HG03354 (cell line): ENCODE results near the gene ARHGAP5.

Experiments used
- ATAC-seq: cut with Tn5 transposase; IDR thresholded peaks from one replicate; pipeline ENCODE4 v1.9.1; 2021; ENCODE audit warnings: mild to moderate bottlenecking; ENCODE audit not compliant: unreplicated experiment, poor library complexity, severe bottlenecking

ARHGAP5 gene

GRCh38 chr14:32166924-32167323 lies 89.8 kb downstream of the ARHGAP5 start:
- ATAC-seq: no peak

- no peak for ATAC-seq
Measured at GRCh38 chr14:32167907-32168306, 90.8 kb downstream of the ARHGAP5 start.

DNA sequence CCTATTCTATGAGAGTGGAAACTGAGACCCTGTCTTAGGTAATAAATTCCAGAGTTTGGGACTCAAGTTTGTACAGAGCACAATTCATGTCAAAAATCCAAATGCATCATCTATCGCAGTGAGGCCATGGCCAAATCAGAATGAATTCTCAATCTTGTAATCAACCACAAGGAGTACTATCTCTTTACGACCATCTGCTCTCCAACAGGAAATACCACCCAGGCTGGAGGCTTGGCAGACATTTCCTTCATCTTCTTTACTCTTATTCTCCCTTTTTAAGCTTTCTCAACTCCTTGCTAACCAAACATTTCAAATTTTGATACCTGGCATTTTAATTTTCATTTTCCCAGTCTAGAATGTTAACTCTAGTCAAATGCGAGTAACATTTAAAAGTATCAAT lies 92.1 kb downstream of the ARHGAP5 start:
- ATAC-seq: no peak

DNA sequence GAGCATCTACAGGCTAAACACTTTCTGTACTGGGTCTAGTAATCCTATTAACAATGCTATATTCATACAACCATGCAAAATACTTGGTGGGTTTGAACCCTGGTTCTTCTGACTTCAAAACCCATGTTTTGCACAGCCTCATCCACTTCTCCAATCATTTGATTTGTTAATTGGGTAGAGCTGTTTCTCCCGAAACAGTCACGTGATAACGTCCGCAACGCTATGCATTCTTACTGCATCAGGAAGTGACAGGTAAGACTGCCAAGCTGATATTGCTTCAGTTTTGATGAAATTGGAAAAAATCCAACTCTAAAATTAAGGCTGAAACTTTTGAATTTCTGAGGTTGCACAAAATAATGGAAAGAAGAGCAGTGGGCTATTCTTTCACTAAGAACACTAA lies 94.4 kb downstream of the ARHGAP5 start:
- ATAC-seq: no peak

GRCh38 chr14:32183151-32184058 lies 106.3 kb downstream of the ARHGAP5 start:
- no peak for ATAC-seq

GRCh38 chr14:32185097-32185496 lies 108.0 kb downstream of the ARHGAP5 start:
- no peak for ATAC-seq

DNA sequence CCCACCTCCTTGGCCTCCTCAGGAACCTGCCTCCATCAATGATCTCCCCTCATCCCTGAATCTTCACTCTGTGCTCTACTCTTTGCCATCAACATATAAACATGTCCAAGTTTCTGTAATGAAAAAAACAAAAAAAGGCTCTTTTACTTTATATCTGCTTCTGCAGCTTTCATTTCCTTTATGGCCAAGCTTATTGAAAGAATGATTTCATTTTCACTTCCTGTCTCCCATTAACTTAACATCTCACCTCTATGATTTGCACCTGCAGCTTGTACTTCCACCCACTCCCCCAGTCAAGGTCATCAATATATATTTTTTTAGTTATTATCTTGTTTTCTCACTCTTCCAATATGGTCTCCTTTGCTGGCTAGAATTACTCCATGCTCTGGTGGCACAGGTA lies 109.1 kb downstream of the ARHGAP5 start:
- peak; percentile 55 for ATAC-seq

DNA sequence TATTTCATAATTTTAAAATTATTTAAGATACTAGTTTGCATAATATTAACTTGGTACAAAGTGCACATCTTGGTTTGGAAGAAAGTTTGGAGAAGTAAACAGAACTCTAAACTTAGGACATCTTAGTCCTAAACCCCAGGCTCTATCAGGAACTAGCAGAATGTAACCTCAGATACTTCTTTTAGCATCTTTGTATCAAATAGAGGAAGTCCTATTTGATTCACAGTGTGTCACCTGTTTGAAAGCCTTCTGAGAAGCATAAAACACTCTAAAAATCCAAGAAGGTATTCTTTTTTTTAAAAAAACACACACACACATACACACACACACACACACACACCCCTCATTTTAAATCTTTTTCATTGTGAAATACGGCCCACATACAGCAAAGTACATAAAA lies 112.7 kb downstream of the ARHGAP5 start:
- ATAC-seq: no peak

DNA sequence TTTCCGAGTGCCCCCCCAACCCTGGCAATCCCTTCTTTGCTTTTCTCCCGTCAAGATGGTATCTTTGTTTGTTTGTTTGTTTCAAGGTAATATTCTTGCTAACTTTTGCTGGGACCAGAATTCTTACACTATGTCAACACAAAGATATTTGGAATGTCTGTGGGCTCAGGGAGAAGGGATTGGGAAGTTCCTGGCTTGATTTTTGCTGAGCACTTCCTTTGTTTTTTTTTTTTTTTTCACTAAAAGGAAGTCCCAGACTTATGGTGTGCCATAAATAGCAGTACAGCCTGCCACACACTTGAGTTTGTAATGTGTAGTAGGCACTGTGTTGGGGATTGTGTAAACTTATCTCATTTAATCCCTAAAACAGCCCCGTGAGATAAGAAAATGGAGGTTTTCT lies 113.6 kb downstream of the ARHGAP5 start:
- ATAC-seq: no peak

- no peak for ATAC-seq
Measured at GRCh38 chr14:32192712-32193373, 115.7 kb downstream of the ARHGAP5 start.

GRCh38 chr14:32193532-32193931 lies 116.4 kb downstream of the ARHGAP5 start:
- no peak for ATAC-seq

- no peak for ATAC-seq
Measured at GRCh38 chr14:32195636-32196035, 118.5 kb downstream of the ARHGAP5 start.

DNA sequence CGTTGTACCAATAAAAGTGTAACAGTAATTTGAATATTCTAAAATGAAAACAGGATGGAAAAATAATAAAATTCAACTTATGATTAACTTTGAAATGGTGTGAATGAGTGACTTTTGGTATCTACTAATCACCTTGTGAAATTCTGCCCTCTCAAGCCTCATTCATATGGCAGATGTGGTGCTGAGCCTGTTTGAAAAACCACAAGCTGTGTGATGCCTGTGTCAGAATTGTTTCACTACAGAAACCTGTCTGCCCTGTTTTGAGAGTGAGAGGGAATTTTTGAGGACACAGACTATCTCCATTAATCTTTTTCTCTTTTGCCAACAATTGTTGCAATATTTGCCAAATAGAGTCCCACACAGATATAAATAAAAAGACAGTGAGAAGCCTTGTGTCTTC lies 120.8 kb downstream of the ARHGAP5 start:
- peak; percentile 57 for ATAC-seq

DNA sequence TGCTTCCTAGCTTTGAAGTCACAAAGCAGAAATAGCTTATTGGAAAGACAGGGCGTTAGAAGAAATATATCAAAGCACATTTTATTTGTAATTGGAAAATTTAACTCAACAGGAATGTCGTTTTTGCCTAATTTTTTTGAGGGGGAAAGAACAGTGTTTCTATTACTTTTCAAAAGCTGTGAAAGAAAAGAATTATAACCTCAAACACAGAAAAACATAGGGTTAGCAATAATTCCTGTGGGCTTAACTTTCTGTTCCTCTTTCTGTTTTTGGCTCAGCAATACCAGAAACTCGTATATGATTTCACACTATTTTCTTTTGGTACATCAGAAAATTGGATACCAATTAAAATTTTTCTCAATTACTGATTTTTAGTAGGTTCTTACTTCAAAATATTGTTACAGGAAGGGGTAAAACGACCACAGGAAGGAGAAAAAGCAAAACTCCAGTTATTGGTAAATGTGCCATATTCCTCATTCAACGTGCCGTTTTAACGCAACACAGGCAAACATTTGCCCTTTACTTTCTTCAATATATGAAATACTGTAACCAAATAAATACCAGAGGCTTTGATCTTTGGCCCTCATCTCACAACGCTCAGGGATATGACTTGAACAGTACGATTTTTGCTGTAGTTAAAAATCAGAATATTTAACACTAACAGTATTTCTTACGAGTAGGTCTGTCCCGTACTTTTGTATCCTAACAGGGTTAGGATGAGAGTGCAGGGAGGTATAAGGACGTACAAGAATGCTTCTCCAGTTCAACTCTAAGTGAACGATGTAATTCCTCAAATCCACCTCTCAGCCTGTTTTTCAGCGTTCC lies 123.5 kb downstream of the ARHGAP5 start:
- ATAC-seq: peak; percentile 30

DNA sequence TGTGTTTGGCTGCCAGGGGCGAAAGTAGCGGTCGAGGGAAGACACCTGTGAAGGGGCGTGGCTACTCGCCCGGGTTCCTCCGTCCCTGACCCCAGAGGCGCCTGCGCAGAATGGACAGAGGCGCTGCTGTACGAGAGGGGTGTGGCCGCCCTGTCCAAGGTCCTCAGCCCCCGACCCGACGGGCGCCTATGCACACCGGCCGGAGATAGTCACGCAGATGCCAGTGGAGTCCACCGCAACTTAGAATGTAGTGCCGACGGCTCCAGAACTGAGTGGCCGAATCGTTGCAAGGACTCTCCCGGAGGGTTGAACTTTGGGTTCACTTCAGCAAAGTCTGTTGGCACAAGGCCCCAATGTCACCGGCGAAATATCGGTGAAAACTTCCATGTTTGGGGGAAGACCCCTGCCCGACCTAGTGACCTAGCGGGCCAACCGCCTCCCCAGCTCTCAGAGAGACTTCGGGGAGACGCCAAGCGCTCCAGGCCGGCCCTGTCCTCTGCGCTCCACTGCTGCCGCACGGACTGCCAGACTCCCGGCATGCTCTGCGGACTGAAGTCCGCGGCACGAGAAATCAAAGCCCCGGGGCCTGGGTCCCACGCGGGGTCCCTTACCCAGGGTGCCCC lies 124.2 kb downstream of the ARHGAP5 start:
- peak; percentile 67 for ATAC-seq

GRCh38 chr14:32201816-32202490 lies 124.8 kb downstream of the ARHGAP5 start, which contains the start of gene RNU6-7:
TSS of gene RNU6-7 (plus strand) at chr14:32202045.
- ATAC-seq: no peak

- no peak for ATAC-seq
Measured at GRCh38 chr14:32202491-32202997, 125.4 kb downstream of the ARHGAP5 start.

- peak; percentile 65 for ATAC-seq
Measured at GRCh38 chr14:32202998-32203882, 126.1 kb downstream of the ARHGAP5 start, which contains the start of gene RNU6-8. TSS of gene RNU6-8 (minus strand) at chr14:32203269.
